ENCODE measurements around the gene PIWIL4. TPM values are rescaled to one million over a fixed set of nuclear protein-coding genes. Genes with fewer than 3 reads are reported as not detected.

Gene PIWIL4
- polyA plus RNA-seq, 1 of the 3 experiments (the other 2 are of a cell fraction) = 1.7 TPM

DNA sequence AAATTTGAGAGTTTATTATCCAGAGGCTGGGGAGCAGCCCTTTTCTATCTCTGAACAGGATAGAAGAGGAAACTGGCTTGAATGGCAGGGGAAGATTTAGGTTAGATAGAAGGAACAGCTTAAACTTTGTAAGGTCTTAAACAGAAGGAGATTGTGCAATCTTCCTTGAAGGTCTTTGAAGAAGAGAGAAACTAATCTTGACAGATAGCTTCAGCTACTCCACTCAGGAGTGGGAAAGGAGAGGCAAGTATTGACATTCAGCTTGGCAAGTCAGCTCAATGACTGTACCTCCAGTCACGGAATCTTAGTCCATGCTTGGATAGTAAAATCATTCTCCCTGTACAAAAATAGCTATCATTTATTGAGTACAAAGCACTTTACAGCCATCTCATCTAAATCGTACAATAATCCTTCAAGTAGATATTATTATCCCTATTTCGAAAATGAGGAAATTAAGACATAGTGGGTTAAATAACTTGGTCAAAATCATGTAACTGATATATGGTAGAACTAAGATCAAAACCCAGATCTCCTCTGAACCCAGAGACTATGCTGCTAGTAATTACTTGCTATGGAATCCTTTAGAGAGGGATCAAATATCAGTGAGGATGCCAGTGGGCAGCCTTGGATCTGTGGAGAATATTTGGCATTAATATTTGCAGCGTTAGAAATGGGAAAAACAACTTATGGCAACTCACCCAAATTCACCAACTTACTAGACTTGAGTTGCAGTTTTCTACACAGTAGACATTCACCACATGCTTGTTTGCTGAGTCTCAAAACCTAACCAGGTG lies 40.3 kb upstream of the PIWIL4 start (continued):
- no peak for TF ChIP-seq RFX5 (IDR thresholded peaks at IDR 0.05; ENCODE audit: low read length)
- no peak for TF ChIP-seq RAD21 (IDR thresholded peaks at IDR 0.05; ENCODE audit: low read length)

- POLR2A ChIA-PET = no interaction called here
- CTCF ChIA-PET = interaction anchor here (0.7 to 2.2 kb wide), 2 partner anchors 9 to 17 kb away, joined by 3 to 7 read pairs; partner anchors contain the start of gene C11orf97
Observed at GRCh38 chr11:94528551-94528950, 38.6 kb upstream of the PIWIL4 start.

More at GRCh38 chr11:94528551-94528950, 38.6 kb upstream of the PIWIL4 start:
- Histone ChIP-seq H2AFZ (ENCODE audit: low read depth) (no peak overlapping the region), H4K20me1 (ENCODE audit: insufficient read depth) (no peaks in the 10 kb centered on the region), H3K27me3 (ENCODE audit: insufficient read depth) (no peaks in the 10 kb centered on the region), H3K9me3 (no peaks in the 10 kb centered on the region), H3K27ac (ENCODE audit: low read depth in 2 of 2, low read length in 1 of 2) (no peak overlapping the region), H3K4me3 (ENCODE audit: low read depth in 2 of 2, low read length in 1 of 2) (no peak overlapping the region), H3K36me3 (replicated peaks in 1 of 2; ENCODE audit: control insufficient read depth in 1 of 2, insufficient read depth in 2 of 2, low read length in 1 of 2) (no peaks in the 10 kb centered on the region), H3K9ac (no peak overlapping the region), H3K79me2 (ENCODE audit: insufficient read depth) (no peaks in the 10 kb centered on the region), H3K4me1 (ENCODE audit: control insufficient read depth in 1 of 2, insufficient read depth in 2 of 2, low read depth in 1 of 2, low read length in 1 of 2) (peaks cover 0 to 10% of the 10 kb centered on the region in 2 experiments; a peak in 2 of 4 replicates), H3K9me2 (no peaks in the 10 kb centered on the region), H3K4me2 (no peak overlapping the region), H3F3A (replicated peaks; ENCODE audit: insufficient read depth) (no peaks in the 10 kb centered on the region)
- TF ChIP-seq NRF1 (IDR thresholded peaks at IDR 0.05; ENCODE audit: low read depth, low read length) (no peak), GATA2 (CRISPR knock-in tag; IDR thresholded peaks at IDR 0.05) (no peak), NFIC (IDR thresholded peaks at IDR 0.05; ENCODE audit: borderline replicate concordance) (no peak), TCF12 (IDR thresholded peaks at IDR 0.05) (no peak), MAX (IDR thresholded peaks at IDR 0.05; ENCODE audit: low read depth) (no peak), TAF1 (IDR thresholded peaks at IDR 0.05; ENCODE audit: borderline replicate concordance, low read depth, low read length) (no peak), RCOR1 (IDR thresholded peaks at IDR 0.05; ENCODE audit: low read length) (no peak)
- TF ChIP-seq, protein P1, sequence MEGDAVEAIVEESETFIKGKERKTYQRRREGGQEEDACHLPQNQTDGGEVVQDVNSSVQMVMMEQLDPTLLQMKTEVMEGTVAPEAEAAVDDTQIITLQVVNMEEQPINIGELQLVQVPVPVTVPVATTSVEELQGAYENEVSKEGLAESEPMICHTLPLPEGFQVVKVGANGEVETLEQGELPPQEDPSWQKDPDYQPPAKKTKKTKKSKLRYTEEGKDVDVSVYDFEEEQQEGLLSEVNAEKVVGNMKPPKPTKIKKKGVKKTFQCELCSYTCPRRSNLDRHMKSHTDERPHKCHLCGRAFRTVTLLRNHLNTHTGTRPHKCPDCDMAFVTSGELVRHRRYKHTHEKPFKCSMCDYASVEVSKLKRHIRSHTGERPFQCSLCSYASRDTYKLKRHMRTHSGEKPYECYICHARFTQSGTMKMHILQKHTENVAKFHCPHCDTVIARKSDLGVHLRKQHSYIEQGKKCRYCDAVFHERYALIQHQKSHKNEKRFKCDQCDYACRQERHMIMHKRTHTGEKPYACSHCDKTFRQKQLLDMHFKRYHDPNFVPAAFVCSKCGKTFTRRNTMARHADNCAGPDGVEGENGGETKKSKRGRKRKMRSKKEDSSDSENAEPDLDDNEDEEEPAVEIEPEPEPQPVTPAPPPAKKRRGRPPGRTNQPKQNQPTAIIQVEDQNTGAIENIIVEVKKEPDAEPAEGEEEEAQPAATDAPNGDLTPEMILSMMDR (IDR thresholded peaks at IDR 0.05) = no peak
- TF ChIP-seq, protein P2, sequence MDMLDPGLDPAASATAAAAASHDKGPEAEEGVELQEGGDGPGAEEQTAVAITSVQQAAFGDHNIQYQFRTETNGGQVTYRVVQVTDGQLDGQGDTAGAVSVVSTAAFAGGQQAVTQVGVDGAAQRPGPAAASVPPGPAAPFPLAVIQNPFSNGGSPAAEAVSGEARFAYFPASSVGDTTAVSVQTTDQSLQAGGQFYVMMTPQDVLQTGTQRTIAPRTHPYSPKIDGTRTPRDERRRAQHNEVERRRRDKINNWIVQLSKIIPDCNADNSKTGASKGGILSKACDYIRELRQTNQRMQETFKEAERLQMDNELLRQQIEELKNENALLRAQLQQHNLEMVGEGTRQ (IDR thresholded peaks at IDR 0.05; ENCODE audit: borderline replicate concordance, low read depth, low read length) = no peak
- TF ChIP-seq, protein P3, sequence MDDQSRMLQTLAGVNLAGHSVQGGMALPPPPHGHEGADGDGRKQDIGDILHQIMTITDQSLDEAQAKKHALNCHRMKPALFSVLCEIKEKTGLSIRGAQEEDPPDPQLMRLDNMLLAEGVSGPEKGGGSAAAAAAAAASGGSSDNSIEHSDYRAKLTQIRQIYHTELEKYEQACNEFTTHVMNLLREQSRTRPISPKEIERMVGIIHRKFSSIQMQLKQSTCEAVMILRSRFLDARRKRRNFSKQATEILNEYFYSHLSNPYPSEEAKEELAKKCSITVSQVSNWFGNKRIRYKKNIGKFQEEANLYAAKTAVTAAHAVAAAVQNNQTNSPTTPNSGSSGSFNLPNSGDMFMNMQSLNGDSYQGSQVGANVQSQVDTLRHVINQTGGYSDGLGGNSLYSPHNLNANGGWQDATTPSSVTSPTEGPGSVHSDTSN (IDR thresholded peaks at IDR 0.05) = no peak
- TF ChIP-seq, protein P4, sequence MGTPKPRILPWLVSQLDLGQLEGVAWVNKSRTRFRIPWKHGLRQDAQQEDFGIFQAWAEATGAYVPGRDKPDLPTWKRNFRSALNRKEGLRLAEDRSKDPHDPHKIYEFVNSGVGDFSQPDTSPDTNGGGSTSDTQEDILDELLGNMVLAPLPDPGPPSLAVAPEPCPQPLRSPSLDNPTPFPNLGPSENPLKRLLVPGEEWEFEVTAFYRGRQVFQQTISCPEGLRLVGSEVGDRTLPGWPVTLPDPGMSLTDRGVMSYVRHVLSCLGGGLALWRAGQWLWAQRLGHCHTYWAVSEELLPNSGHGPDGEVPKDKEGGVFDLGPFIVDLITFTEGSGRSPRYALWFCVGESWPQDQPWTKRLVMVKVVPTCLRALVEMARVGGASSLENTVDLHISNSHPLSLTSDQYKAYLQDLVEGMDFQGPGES (IDR thresholded peaks at IDR 0.05; ENCODE audit: low read depth, low read length) = no peak
- no peak for DNase-seq

All from SK-N-SH (cell line).